ENCODE data around the gene NCOR1. TPM values are rescaled to one million over a fixed set of nuclear protein-coding genes. Genes with fewer than 3 reads are reported as not detected.

Gene NCOR1
- total RNA-seq, 1 experiment from 2014 or later, result 124 TPM

- no peak for TF ChIP-seq PRDM15 (CRISPR knock-in tag; IDR thresholded peaks at IDR 0.05)
Observed at GRCh38 chr17:15996322-15996721, 219.0 kb downstream of the NCOR1 start (continued).

DNA sequence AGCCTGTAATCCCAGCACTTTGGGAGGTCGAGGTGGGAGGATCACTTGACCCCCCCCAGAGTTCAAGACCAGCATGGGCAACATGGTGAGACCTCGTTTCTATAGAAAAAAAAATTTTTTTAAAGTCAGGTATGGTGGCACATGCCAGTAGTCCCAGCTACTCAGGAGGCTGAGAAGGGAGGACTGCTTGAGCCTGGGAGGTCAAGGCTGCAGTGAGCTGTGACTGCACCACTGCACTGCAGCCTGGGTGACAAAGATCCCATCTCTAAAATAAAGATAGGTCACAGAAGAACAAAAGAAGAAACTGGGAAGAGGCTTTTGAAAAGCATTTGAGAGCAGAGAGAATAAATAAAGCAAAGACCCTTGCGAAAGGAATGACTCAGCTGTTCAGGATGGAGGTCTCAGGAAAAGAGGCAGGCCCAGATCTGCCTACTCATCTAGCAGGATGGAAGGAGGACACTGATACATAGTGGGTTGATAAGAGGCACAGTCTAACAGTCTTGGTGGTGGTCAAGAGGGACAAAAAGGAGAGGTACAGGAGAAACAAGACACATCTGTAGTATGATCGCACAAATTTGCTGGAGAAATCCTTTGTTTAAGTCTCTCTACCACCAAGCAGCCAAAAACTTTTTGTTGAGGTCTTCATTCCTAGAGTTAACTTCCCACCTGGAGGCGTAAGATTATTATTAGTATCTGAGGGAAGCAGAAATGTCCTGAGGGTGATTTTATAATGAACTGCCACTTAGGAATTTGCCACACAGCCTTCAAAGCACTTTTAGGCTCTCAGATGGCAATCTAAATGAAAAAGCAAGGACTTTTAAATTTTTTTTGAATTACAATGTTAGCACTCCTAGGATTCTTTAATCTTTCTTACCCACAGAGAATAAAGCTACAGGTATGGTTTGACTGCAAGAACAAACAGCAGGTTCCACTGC is 233.4 kb downstream of the NCOR1 start:
- ChIA-PET POLR2A (no interaction called here), CTCF (interaction anchor here (0.5 to 1.4 kb wide), 3 partner anchors 37 to 192 kb away, joined by 3 to 9 read pairs (median 4); partner anchors contain the start of gene ADORA2B)
- no peak; the same call in 1 of the 2 replicates for ATAC-seq
- Mint-ChIP-seq H3K4me1 (peaks cover 16% of the 10 kb centered on the region), H3K4me3 (no peak overlapping the region), H3K27me3 (ENCODE audit: low read depth) (no peaks in the 10 kb centered on the region), H3K9me3 (peaks cover 11% of the 10 kb centered on the region), H3K27ac (peak overlapping the region; percentile 90), H3K36me3 (peaks cover 73% of the 10 kb centered on the region)
- no peak for DNase-seq (ENCODE audit: low spot score)
- TF ChIP-seq ZBTB21 (CRISPR knock-in tag; IDR thresholded peaks at IDR 0.05; ENCODE audit: borderline replicate concordance) (no peak), SP1 (CRISPR knock-in tag; conservative IDR thresholded peaks at IDR 0.05) (no peak), ATF2 (CRISPR knock-in tag; IDR thresholded peaks at IDR 0.05; ENCODE audit: borderline replicate concordance, low read depth) (no peak), CDX4 (CRISPR knock-in tag; IDR thresholded peaks at IDR 0.05; ENCODE audit: borderline replicate concordance) (no peak), SMAD4 (CRISPR knock-in tag; IDR thresholded peaks at IDR 0.05) (no peak), HMGA2 (CRISPR knock-in tag; IDR thresholded peaks at IDR 0.05) (no peak), ZNF396 (CRISPR knock-in tag; IDR thresholded peaks at IDR 0.05; ENCODE audit: borderline replicate concordance) (no peak), EMX1 (CRISPR knock-in tag; IDR thresholded peaks at IDR 0.05) (no peak), ZNF671 (CRISPR knock-in tag; IDR thresholded peaks at IDR 0.05) (no peak), ZNF121 (CRISPR knock-in tag; IDR thresholded peaks at IDR 0.05) (no peak), ESRRA (CRISPR knock-in tag; IDR thresholded peaks at IDR 0.05; ENCODE audit: borderline replicate concordance) (no peak), HMGXB4 (CRISPR knock-in tag; IDR thresholded peaks at IDR 0.05) (no peak), CTCF (IDR thresholded peaks at IDR 0.05) (no peak), SOX15 (CRISPR knock-in tag; IDR thresholded peaks at IDR 0.05) (no peak), ZMAT4 (CRISPR knock-in tag; IDR thresholded peaks at IDR 0.05) (no peak)
- TF ChIP-seq, protein P1, sequence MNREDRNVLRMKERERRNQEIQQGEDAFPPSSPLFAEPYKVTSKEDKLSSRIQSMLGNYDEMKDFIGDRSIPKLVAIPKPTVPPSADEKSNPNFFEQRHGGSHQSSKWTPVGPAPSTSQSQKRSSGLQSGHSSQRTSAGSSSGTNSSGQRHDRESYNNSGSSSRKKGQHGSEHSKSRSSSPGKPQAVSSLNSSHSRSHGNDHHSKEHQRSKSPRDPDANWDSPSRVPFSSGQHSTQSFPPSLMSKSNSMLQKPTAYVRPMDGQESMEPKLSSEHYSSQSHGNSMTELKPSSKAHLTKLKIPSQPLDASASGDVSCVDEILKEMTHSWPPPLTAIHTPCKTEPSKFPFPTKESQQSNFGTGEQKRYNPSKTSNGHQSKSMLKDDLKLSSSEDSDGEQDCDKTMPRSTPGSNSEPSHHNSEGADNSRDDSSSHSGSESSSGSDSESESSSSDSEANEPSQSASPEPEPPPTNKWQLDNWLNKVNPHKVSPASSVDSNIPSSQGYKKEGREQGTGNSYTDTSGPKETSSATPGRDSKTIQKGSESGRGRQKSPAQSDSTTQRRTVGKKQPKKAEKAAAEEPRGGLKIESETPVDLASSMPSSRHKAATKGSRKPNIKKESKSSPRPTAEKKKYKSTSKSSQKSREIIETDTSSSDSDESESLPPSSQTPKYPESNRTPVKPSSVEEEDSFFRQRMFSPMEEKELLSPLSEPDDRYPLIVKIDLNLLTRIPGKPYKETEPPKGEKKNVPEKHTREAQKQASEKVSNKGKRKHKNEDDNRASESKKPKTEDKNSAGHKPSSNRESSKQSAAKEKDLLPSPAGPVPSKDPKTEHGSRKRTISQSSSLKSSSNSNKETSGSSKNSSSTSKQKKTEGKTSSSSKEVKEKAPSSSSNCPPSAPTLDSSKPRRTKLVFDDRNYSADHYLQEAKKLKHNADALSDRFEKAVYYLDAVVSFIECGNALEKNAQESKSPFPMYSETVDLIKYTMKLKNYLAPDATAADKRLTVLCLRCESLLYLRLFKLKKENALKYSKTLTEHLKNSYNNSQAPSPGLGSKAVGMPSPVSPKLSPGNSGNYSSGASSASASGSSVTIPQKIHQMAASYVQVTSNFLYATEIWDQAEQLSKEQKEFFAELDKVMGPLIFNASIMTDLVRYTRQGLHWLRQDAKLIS (CRISPR knock-in tag; IDR thresholded peaks at IDR 0.05; ENCODE audit: borderline replicate concordance), result no peak

Measured in WTC11 (cell line).